WERI-Rb-1 (cell line): ENCODE data around the gene ZNF76.

ENCODE experiments used
- DNase-seq: peaks from one replicate; pipeline ENCODE4 v3.0.0-alpha.2; 2020
- H3K27ac ChIP-seq: fragments of 250-450 bp; sonication (Bioruptor Pico); 2 replicates; pipeline ENCODE4 v1.5.1; 2020; ENCODE audit warnings: mild to moderate bottlenecking, moderate library complexity
- H3K27me3 ChIP-seq: fragments of 250-450 bp; sonication (Bioruptor Pico); 2 replicates; pipeline ENCODE4 v1.5.1; 2021; ENCODE audit warnings: mild to moderate bottlenecking, low read depth, moderate library complexity; ENCODE audit not compliant: insufficient read depth, severe bottlenecking
- H3K36me3 ChIP-seq: fragments of 250-450 bp; sonication (Bioruptor Pico); 2 replicates; pipeline ENCODE4 v1.5.1; 2020; ENCODE audit warnings: mild to moderate bottlenecking, moderate library complexity
- H3K4me3 ChIP-seq: 2 replicates; pipeline ENCODE4 v1.5.1; 2011; ENCODE audit warnings: low read depth, mild to moderate bottlenecking, control low read depth, low read length
- H3K9me3 ChIP-seq: fragments of 250-450 bp; sonication (Bioruptor Pico); 2 replicates; pipeline ENCODE4 v1.5.1; 2021; ENCODE audit warnings: mild to moderate bottlenecking, moderate library complexity; ENCODE audit not compliant: severe bottlenecking
- CTCF ChIP-seq: IDR thresholded peaks from 2 replicates; pipeline ENCODE4 v1.5.1; 2011; ENCODE audit warnings: low read depth, mild to moderate bottlenecking, control low read depth, inconsistent platforms, low read length

ZNF76 gene

DNA sequence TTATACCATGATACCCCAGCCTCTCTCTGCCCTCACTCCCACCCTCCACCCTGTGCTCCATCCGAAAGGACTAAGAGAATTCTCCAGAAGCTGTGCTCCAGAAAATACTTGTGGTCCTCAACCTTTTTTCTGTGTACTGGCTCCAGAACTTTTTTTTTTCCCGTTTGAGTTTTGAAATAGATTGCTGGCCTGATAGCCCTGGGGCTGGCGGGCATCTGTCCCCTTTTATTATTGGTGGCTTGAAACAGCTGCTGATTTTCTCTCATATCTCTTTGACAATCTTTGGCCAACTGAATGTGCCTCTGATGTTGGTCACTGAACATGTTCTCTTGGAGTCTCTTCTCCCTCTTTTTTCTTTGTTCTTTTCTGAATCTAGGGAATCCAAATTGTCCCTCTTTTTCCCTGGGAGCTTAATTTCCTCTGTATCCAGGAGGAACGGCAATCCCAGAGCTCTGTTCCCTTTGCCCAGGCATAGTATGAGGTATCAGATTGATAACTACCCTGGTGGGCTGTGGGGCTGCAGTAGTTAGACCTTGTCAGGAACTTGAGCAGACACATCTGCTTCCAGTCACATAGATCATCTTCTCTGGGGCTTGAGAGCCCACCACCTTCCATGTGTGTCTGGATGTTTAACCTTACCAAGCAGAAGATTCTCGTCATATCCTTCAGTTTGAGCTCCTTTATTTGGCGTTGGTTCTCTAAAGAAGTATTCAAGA is 84.5 kb downstream of the ZNF76 start:
- Histone ChIP-seq H3K27ac (no peak overlapping the region), H3K27me3 (no peaks in the 10 kb centered on the region), H3K9me3 (no peaks in the 10 kb centered on the region), H3K4me3 (no peak overlapping the region), H3K36me3 (peaks cover 22% of the 10 kb centered on the region)
- TF ChIP-seq CTCF = no peak
- DNase-seq = no peak
